HUDEP-2 (cell line): Measurements from ENCODE around the gene ZCWPW1.
"Not testable (repeated sequence)": the region's sequence is repeated elsewhere in the genome, so short reads cannot be mapped to it uniquely, and the experiment has no call there.

Experiments
- DNase-seq, 76 experiments: peaks; one replicate each; lab custom pipeline; 2025; ENCODE audit not compliant: unreplicated experiment in 76 of 76; lab: John Stamatoyannopoulos, UW

Gene ZCWPW1

GRCh38 chr7:100360135-100360854 lies 68.2 kb downstream of the ZCWPW1 start:
- DNase-seq: no peak

DNA sequence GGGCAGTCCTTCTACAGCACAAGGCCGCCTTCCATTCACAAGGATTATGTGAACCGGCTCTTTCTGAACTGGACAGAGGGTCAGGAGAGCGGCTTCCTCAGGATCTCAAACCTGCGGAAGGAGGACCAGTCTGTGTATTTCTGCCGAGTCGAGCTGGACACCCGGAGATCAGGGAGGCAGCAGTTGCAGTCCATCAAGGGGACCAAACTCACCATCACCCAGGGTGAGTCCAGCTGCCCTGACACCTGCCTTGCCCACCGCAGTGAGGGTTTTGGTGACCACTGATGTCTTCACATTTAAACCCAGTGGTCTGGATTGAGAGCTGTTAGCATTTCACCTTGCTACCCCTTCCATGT lies 69.7 kb downstream of the ZCWPW1 start:
- DNase-seq: no peak

DNA sequence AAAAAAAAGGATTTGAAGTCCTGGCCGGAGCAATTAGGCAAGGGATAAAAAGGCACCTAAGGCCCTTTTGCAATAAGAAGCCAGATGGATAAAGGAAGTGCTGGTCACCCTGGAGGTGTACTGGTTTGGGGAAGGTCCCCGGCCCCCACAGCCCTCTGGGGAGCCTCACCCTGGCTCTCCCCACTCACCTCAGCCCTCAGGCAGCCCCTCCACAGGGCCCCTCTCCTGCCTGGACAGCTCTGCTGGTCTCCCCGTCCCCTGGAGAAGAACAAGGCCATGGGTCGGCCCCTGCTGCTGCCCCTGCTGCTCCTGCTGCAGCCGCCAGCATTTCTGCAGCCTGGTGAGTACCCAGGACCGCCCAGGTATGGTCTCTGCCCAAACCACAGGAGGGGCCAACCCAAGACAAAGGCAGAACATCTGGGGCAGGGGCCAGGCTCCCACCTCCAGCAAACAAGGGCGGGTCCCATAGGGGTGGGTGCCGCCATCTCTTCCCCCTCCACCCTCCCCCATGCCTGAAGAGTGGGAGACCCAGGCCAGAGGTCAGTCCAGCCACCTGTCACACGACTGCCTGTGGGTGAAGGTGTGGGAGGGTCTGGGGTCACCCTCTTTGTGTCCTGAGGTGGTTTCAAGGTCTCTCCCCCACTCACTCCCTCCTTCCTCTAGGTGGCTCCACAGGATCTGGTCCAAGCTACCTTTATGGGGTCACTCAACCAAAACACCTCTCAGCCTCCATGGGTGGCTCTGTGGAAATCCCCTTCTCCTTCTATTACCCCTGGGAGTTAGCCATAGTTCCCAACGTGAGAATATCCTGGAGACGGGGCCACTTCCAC lies 70.3 kb downstream of the ZCWPW1 start, which contains the start of gene PILRB:
TSS of gene PILRB (plus strand) at position 91 of the 830 bp plus-strand sequence. CDS start at position 277, 186 bp downstream.
- no peak for DNase-seq

GRCh38 chr7:100357131-100357561 lies 71.4 kb downstream of the ZCWPW1 start:
- no peak for DNase-seq

- DNase-seq: no peak
Observed at GRCh38 chr7:100356416-100357068, 72.0 kb downstream of the ZCWPW1 start.

DNA sequence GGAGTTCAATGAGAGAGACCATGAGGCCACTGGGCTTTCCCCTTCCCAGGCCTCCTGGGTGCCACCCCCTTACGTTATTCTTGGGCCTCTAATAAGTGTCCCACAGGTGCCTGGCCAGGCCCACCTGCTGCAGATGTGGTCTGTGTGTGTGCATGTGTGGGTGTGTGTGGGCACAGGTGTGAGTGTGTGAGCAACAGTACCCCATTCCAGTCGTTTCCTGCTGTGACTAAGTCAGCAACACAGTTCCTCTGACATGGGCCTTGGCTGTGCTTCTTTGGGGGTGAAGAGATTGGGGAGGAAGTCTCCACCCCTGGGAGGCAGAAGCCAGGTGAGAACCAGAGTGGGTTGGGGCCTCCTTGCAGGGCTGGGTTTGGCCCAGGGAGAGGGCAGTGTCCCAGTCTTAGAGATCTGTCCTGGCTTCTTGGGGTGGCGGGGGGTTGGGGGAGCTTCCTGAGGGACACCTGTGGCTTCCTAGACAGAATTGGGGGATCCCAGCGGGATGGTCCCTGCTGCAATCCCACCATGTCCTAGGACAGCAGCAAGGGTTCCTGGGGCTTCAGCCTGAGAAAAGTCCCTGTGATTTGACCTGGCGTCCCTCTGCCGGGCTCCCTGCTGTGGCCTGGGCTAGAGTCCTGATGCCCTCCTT lies 74.7 kb downstream of the ZCWPW1 start:
- no peak for DNase-seq

- DNase-seq: no peak
Observed at GRCh38 chr7:100352984-100353684, 75.4 kb downstream of the ZCWPW1 start.

DNA sequence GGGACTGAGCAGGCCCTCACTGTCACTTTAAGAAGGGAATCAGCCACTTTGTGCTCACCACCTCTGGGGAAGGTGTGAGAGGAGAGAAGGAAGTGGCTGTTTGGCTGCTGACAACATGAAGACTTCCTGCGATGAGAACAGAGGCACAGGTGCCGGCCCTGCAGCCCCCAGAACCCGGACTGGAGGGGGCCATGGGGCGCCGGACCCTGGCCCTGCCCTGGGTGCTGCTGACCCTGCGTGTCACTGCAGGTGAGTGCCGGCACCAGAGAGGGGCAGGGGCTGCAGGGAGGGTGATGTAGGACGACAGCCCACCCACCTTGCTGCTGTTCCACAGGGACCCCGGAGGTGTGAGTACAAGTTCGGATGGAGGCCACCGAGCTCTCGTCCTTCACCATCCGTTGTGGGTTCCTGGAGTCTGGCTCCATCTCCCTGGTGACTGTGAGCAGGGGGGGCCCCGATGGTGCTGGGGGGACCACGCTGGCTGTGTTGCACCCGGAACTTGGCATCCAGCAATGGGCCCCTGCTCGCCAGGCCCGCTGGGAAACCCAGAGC lies 76.2 kb downstream of the ZCWPW1 start:
- not testable (repeated sequence) for DNase-seq

- no peak for DNase-seq
Observed at GRCh38 chr7:100351657-100352058, 76.8 kb downstream of the ZCWPW1 start.
